Measurements from ENCODE around the gene ZDBF2.
"Not testable (repeated sequence)": the region's sequence is repeated elsewhere in the genome, so short reads cannot be mapped to it uniquely, and the experiment has no call there.

Gene ZDBF2

DNA sequence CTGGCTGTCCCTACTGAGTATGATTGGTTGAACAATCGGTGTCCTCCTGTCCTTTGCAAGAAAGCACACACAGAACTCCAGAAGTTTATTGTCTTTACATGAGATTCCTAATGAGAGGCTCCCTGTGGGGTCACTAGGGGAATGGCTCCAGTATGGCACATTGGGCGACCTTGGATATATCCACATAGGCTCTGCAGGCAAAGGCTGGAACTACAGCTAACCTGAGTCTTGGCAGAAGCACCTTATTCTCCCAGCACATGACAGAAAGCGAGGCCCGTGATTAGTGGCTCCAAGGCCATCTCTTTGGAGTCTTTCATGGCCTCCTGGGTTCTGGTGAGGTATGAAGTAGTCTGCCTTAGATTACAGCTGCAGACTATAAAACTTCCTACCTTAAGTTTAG, 49.0 kb downstream of the ZDBF2 start:
- peak; percentile 2 for DNase-seq (ENCODE audit: low read depth)

- no peak for DNase-seq (ENCODE audit: low read depth)
Observed at GRCh38 chr2:206324869-206325268, 50.4 kb downstream of the ZDBF2 start.

DNA sequence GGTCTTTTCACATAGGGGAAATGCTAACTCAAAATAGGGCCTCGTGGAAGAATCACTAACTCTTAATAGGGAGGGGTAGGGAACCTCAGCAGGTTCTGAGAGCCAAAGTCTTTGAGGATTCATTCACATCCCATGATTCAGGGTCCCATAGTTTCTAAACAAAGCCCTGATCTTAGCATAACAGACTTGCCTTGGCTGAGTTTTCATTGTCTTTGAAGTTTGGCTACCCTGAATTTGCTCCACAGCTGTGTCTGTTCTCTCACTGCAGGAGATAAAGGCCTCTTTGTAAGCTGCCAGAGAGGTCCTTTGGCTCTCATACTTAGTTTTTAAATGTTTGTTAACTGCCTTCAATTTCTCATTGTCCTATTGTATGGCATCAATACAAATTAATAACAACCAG, 54.5 kb downstream of the ZDBF2 start:
- DNase-seq (ENCODE audit: low read depth), result no peak

DNA sequence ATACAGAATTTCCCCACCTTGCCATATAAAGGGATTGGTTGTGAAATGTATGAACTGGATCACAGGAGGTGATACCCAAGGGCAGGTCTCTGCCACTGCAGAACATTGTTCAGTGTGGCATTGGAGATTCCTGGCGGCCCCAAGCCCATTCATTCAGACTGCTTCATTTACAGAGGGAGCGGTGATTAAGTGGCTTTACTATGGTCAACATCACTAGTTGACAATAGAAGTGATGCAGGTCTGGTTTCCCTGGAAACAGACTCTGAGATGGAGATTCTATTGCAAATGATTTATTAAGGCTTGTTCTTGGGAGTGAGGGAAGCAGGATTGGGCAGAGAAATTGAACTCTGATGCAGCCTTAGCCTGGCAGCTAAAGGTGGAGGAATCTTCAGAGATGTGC, 62.4 kb downstream of the ZDBF2 start:
- no peak for DNase-seq (ENCODE audit: low read depth)

- DNase-seq (ENCODE audit: low read depth), result no peak
Observed at GRCh38 chr2:206337956-206338355, 63.5 kb downstream of the ZDBF2 start.

- no peak for DNase-seq (ENCODE audit: low read depth)
Observed at GRCh38 chr2:206341396-206341795, 66.9 kb downstream of the ZDBF2 start.

- no peak for DNase-seq (ENCODE audit: low read depth)
Observed at GRCh38 chr2:206343144-206343543, 68.7 kb downstream of the ZDBF2 start.

DNA sequence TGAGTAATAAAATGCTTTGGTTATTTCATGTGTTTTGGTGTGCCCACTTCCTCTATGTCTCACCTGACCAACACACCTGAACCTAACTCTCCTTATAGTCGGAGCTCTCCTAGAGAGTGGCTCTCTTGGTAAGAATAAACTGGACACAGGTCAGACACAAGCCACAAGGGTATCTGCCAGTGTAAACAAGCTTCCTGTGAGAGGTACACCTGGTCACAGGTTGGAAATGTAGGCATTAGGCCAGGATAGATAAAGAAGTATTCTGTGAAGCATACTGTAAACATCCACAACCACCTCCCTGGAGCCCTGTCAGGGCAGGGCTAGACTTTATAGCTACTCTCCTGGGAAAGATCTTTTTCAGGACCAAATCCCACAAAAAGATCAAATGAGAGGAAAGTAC, 69.4 kb downstream of the ZDBF2 start:
- no peak for DNase-seq (ENCODE audit: low read depth)

DNA sequence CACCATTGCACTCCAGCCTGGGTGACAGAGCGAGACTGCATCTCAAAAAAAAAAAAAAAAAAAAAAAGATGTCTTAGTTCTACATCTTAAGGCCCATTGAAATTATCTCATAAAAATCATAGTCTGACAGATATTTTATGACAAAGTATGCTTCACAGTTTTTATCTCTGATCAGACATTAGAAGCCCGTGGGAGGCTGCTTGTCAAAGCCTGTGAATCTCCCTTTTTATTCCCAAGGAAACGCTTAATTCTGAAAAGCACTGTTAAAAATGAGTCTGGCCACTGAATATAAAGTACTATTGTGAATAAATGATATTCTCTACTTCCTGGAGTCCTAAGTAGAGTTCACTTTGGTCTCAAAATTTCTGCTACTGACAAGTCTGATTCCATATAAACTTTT, 71.1 kb downstream of the ZDBF2 start:
- DNase-seq (ENCODE audit: low read depth), result no peak

- no peak for DNase-seq (ENCODE audit: low read depth)
Observed at GRCh38 chr2:206349375-206349774, 74.9 kb downstream of the ZDBF2 start.

- DNase-seq (ENCODE audit: low read depth), result no peak
Observed at GRCh38 chr2:206352571-206352970, 78.1 kb downstream of the ZDBF2 start.

GRCh38 chr2:206353685-206354084, 79.2 kb downstream of the ZDBF2 start:
- peak; percentile 28 for DNase-seq (ENCODE audit: low read depth)

- DNase-seq (ENCODE audit: low read depth), result no peak
Observed at GRCh38 chr2:206354129-206354528, 79.7 kb downstream of the ZDBF2 start.

- DNase-seq (ENCODE audit: low read depth), result not testable (repeated sequence)
Observed at GRCh38 chr2:206356840-206357239, 82.4 kb downstream of the ZDBF2 start.

GRCh38 chr2:206360840-206361239, 86.4 kb downstream of the ZDBF2 start:
- DNase-seq (ENCODE audit: low read depth), result not testable (repeated sequence)

DNA sequence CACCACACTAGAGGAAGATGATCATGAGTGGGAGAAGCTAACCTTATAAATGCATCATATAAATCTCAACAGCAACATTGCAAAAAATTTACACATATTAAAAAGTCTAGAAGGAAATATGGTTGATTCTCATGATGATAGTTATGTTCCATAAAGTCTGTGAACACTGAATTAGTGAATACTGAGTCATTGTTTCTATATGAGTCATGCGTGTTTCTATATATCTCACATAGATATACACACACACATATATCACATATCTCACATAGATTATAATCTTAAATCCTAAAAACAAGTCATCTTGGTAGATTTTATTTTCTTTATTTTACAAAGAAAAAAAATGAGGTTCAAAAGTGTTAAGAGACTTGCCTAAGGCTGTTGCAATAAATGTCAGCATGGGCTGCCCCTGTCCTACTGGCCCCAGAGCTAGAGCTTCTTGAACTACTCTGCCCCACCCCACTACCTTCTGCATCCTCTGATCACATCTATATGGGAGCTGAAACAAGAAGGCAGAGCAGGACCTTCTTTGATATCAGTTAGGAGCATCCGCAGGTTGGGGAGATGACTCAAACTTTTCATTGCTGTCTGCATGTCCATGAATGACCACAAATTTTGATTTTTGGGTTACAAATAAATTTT, 87.1 kb downstream of the ZDBF2 start:
- peak; percentile 50 for DNase-seq (ENCODE audit: low read depth)

Data from ELR (cell line).